Hematopoietic multipotent progenitor cell treated with erythropoietin and hydrocortisone succinate and interleukin-3 and kit ligand, for 4 days (in vitro differentiated cells): ENCODE data around the gene NRP1.

Experiments
- DNase-seq: peaks from one replicate; pipeline ENCODE4 v3.0.0-alpha.2; 2015

Gene NRP1

DNA sequence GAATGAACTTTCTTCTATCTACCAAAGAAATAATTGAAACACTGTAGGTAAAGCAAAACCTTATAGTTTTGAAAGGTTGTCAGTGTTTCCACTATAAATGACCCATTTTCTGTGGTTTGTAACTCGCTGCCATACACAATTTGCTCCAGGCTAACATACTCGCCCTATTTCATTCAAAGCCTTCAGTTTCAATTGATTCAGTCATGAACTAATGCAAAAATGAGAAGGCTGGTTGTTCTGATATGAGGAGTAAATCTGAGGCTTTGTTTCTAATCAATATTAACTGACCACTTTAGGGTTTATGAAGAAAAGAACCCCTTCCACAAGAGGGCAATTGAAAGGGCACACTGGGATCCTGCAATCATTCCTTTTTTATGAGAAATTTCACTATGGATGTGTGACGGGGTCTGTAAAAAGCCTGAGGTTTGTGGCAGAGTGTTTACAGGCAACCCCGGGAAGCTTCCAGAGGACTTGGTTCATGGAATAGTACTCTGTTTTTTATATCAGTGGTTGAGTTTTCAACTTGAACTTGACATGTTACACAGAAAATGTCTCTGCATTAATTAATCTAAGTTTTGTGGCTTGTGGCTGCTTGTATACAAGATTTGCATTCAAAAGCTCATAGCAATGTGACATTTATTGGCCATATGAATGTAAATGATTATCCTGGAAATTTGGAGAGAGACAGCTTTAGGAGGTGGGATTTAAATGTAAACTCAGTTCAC lies 133.2 kb downstream of the NRP1 start:
- no peak for DNase-seq

DNA sequence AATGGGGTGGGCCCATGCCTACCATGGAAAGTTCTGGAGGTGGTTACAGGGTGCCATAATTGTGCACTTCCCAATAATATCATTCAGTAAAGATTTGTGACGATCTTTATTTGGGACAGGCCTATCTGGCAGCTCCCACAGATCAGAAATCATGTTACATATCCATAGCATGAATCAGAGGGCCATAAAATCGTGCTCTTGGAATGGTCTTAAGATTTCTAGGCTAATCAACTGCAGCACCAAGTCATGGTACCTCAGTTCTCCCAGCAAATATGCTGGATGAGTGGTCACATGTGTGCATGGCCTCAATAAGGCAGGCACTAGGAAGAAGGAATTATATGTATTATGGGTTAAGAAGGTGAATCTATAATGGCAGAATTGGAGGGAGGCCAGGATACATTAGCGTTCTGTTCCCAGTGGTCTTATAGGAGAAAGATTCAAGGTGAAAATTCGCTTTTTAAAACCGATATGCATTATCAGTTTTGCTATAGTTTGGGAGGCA lies 134.7 kb downstream of the NRP1 start:
- DNase-seq, result no peak

DNA sequence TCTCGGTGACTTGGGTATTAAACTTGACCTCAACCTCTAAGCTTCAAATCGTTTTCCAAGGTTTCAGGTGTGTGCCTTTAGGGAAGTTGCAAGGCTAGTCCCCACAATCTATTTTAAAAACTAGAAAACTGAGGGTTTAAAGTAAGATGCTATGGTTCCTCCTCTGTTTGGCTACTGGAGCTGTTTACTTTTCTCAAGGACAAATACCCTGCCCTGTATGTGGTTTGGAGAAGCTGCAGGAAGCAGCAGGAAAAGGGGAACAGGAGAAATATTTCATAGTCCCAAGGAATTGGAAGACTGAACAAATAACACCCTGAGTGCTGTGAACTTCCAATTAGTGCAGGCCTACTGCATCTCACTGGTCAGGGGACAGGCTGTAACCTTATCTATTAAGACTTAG lies 135.9 kb downstream of the NRP1 start:
- no peak for DNase-seq

DNA sequence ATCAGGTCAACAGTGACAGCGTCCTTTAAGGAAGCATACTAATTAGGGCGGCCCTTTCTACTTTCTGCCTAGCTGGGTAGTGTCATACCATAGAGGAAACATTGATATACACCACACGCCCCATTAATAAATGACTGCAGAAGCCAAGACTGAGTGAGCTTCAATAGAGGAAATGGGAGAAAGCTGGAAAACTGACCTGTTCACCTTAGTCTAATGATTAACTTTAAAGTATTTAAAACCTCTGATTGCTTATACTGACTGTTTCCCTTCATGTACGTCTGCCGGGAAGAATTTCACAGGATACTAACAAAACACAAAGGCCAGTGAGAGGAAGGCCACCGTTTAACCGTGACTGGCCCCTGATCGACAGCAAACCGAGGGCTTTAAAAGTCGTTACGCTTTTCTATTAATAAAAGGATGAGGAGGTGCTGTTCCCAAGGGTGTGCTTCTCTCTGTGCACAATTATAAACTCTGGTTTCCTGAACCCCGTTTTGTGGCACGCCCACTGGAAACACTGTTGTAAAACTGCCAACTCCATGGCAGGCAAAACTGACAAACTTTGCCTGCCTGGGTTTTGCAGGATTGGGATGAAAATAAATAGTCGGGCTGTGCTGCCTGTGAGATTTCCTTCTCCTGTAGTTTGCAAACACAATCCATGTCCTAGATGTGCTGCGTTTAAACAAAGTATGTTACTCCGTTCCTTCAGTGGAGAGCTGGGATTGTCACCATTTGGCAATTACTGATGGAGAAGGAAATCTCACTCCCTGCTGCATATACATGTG lies 137.6 kb downstream of the NRP1 start:
- DNase-seq, result no peak

DNA sequence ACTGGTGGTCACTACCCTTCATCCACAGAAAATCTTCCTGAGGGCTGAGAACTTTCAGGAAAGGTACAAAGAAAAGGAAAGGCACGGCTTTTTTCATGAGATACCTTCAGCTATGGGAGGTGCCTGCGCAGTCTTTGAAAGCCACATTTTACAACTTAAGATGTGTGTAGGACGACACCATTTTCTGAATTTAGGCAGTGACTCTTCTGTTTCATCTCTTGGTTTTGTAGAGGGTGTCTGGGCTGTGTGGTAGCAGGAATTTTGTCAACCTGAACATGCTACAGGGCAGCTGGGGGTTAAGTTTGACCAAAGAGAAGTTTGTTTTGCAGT lies 138.1 kb downstream of the NRP1 start:
- DNase-seq, result no peak

DNA sequence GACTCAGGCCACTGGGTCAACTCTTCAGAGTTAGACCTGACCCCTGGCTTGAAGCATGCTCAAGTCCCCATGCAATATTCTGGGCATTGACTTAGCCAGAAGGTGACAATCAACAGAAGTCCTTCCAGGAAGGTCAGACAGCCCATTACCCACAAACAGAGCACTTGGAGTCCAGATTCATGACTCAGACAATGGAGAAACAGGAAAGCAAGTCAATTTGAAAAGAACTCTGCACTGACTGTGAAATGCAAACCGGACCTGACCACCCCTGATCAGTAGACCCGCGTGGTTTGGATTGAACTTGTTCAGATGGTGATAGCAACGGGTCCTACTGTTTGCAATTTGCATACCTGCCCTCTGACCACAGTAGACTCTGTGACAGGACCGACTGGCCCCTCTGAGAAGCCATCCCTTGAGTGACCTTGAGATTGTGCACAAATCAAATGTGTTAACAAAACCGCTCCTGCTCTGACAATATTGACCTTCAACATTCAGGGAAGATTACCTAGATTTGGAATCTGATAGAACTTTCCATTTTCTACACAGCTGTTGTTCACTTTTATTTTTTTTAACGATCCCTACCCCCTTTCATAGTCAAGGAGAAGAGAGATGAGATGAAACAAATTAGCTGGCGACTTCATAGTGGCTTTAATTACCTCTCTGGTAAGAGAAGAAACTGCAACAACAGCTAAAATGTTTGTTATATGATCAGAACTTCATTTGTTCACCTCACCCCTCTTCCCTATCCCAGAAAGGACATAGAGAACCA lies 138.7 kb downstream of the NRP1 start:
- no peak for DNase-seq

DNA sequence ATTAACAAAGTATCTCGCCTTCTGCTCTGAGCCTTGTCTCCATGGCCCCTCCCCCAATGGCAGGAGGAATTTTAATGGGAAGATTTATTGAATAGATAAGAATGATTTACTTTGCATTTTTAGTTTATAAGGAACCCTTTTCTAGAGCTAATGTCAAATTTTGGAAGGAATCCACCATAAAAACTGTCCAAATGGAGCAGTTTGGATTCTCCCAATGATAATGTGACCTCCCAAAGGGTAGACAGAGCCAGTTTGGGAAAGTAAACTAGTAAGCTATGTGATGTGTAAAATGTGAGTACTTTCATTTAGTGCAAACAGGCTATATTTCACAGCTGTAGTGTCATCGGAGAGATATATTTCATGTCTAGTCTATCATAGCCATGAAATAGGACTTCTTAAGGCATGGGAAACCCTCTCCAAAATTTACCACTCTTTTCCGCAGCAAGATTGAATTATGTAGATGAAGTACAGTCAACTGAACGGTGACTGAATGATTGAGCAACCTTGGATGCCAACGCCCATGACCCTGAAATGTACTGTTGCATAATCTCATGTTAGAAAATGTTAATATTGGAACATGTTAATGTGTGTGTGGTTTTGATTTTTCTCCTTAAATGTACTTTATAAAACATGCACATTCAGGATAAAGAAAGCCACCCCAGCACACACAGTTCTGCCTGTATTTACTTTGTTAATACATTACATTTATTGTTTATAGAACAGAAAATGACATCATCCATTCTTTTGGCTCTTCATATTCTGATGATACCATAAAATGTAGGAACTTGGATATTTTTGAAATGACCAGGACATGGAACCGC lies 140.6 kb downstream of the NRP1 start:
- peak; percentile 5 for DNase-seq

DNA sequence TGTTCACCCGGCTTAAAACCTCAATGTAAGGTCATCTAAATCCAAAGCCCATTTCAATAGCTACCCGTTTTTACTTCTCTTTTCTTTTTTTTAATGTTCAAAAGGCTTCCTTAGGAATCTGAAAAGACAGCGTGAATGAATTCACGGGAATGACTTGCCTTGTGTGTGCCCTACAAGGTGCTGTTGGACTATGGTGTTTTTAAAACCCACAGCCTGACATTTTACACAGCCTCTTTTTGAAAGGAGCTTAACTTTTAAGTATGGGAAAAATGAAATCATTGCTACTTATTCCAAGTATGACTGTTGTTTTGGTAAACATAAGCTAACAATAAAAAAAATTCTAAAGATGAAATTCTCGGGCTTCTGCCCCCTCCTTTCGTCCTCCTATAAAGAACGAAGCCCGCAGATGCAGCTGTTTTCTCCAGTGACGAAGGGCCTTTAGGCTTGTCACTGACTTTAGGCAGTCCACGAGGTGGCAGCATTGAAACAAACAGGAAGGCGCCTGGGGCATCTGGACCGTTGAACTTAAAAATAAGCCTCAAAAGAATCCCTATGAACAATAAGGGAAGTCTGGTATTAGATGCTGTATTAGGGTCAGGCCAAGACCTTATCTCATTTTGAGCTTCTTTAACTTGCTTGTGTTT lies 141.3 kb downstream of the NRP1 start:
- peak; percentile 93 for DNase-seq

DNA sequence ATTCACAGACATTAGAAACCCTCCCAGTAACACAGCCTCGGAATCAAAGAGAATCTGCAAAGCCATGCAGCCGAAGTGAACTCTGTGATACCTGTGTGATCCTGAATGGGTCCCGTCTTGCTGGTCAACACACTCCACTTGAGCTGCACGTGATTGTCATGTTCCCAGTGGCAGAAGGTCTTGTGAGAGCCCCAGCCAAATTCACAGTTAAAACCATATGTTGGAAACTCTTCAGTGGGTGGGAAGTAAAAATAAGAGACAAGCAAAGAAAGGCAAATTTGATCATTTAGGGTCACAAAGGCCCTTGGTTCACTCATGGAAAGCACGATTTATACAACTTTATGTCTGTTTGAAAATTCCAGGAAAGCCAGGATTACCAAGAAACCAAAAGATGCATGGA lies 142.3 kb downstream of the NRP1 start:
- no peak for DNase-seq

DNA sequence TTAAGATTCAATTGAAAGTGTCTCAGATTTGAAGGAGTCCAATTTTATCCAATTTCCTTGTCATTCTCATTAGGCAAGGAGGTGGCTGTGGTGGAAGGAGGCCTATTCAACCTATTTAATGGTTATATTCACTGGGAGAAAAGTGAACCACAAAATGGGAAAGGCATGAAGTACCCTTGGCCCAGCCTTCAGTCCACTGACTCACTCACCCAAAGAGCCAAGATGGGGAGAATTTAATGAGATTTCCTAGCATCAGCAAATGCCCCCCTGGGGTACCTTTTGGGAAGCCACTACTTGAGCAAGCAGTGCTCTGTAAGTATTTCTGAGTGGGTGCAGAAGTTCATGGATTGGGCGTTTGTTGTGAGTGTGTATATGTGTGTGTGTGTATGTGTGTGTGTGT lies 144.1 kb downstream of the NRP1 start:
- no peak for DNase-seq

DNA sequence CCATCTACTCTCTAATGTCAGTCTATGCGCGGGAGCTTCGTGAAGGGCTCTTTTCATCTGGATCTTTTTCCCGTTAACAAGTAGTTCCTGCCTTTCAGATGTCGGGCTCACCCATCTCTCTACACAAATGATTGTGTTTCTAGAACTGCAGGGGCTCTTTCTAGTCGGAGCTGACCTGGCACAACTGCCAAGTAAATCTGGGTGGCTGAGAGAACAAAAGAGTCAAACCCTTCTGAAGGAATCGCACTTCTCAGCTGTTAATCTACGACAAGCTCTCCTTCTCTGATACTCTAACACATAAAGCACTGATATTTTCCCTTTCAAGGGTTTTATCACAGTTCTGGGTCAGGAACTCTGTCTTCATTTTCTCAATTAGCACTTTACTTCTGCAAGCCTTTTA lies 144.7 kb downstream of the NRP1 start:
- no peak for DNase-seq

DNA sequence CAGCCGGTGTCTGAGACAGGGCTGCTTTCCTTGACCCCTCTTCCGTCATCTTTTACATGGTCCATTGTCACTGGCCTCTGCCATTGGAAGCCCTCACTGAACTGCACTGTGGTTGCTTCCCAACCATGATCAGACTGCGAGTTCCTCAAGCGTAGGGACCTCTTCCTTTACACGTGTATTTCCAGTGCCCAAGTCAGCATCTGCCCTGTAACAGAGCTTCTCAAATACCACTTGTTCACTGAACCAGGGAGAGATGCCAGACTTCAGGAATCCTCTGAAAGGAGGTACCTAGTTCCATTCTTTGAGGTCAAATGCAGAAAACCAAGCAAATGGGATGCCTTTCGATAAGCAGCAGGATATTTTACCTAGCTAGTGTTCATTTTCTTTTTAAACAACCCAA lies 145.1 kb downstream of the NRP1 start:
- no peak for DNase-seq

DNA sequence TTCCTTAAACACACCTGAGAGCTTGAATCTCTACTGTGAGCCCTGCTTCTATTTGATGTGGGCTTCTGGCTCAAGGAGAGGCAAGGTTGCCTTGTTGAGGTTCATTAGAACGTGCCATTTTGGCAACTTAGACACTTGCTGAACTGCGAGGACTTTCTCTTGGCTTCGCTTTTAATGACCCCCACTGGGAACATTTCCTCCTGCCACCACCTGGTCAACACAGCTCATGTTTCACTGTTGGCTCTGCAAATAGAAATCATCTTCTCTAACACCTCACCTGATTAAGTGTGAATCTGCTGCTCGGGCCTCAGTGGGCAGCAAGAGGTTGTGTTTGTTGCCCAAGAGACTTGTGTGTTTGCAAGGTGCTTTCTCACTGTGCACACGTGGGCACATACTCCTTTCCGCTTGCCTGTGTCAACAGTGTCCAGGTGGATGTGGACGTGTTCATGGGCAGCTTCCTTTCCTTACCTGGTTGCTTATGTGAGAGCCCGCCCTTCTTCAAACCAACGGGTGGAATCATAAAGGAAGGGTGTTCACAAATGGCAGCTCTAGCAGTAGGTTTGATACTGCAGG lies 147.0 kb downstream of the NRP1 start:
- DNase-seq, result no peak

DNA sequence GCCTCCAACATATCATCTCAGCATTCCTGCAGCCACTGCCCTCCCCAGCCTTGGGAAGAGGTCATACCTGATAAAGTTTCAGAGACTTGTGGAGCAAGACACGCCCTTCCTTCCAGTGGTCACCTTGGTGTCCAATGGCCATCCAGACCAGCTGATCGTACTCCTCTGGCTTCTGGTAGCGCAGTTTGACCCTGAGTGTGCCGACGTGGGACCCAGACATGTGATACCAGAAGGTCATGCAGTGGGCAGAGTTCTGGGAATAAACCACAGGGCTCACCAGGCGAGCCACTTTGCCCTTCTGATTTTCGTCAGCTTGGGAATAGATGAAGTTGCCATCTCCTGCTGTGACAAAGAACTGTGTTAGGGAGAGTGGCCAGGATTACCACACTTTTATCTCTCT lies 148.3 kb downstream of the NRP1 start:
- no peak for DNase-seq

DNA sequence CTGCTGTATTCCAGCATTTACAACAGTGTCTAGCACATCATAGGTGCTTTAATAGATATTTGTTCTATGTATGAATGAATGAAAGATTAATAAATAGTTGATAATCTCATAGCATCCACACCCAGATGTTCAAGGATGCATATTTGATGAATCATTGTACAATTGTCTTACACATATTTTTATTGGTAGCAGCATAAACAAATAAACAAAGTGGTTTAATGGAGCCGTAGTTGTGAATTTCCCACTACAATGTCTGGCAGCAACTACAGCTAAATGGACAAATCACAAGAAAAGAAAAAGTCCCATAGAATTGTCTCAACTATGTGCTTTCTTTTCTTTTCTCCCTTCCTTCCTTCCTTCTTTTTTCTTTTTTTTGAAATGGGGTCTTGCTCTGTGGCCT lies 150.8 kb downstream of the NRP1 start:
- DNase-seq, result no peak

DNA sequence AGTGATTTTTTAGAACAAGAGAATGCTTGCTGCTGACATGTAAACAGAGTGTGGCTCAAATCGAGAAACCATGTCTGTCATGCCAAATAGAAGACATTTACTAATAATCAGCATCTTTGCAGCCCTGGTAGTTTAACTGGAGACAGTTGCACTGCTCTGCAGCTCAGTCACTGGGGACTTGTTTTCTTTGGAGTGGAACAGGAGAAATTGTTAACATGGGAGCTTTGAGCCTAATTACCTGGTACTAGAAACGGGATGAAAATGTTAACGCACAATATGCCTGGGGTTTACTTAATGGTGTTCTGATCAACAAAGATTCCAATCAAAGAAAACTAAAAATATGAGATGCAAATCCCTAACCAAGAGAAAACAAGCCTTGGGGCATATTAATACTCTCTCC lies 153.5 kb downstream of the NRP1 start:
- DNase-seq, result no peak

DNA sequence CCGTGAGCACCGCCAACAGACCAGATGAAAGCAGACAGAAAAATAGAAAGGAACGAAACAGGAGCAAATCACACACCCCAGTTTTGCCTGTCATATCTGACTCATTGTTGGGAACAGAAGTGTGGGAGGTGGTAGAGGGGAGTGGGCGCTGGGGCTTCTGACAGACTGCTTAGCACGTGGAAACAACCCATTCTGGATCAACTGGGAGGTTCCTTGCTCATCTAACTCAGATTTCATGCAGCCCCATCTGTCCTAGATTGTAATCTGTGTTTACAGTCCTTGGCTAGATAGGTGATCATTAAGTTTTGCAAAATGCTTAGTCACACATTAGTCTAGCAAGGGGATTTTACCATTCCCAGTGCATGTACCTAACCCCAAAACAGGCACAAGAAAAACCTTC lies 154.1 kb downstream of the NRP1 start:
- no peak for DNase-seq

DNA sequence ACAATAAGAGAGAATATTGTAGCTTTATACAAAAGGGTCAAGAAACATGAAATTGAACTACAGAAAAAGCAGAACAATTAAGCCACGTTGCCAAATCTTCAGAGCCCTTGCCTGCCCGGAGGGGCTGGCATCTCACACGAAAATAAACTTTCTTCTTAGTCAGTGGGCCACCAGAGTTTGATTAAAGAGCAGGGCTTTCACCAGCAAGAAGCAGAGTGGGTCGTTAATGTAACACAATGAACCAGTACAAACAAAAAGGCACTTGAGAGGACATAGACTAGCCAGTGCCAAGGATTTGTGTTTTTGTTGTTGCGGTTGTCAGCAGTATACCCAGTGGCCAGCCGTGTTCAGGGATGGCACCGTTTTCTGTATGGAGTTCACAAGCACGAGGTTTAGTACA lies 155.4 kb downstream of the NRP1 start:
- DNase-seq, result no peak

DNA sequence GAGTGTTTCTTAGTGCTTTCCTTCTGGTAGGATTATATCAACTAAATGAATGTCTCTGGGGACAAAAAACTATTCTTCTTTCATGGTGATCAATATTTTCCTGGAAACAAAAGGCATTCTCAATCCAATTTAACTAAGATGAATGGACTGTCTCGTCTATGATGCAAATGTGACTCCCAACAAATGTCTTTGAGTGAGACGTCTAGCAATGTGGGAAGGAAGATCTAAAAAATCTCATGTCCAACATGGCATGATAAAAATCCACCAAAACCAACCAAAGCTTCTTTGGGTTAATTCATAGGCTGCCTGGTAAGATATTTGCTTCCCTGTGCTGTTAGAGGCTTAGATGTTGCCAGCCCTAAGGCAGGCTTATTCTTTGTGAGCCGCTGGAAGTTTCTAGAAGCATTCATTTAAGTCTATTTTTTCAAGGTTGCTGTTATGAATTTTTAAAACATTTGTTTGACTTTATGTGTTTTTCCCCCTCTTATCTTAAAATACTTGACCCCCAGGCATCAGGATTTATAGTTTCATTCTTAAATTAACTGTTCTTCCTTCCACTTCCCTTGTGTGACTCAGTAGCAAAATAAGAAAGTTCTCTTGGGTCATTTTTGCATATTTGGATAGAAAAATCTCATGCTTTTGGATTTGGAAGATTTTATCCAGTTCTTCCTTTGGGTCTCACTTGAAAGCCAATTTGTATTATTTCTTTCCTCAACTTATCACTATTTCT lies 156.3 kb downstream of the NRP1 start:
- DNase-seq, result no peak

DNA sequence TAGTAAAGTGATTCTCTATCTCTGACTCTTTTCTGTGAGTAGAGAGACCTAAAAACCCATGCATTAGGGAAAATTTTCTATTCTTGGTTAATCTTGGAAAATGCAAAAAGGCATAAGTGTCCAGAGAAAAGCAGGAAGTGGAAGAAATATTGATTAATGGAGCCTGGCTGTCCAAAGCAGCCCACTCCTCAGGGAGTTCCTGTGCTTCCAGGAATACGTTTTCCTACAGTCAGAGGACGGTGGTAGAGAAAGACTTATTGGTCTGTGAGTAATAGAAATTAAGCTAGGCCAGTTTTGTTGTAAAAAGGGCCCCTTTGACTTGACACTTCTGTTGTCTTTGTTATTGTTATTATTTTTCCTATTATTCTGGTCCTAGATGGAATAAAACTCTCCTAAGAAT lies 157.8 kb downstream of the NRP1 start:
- no peak for DNase-seq

DNA sequence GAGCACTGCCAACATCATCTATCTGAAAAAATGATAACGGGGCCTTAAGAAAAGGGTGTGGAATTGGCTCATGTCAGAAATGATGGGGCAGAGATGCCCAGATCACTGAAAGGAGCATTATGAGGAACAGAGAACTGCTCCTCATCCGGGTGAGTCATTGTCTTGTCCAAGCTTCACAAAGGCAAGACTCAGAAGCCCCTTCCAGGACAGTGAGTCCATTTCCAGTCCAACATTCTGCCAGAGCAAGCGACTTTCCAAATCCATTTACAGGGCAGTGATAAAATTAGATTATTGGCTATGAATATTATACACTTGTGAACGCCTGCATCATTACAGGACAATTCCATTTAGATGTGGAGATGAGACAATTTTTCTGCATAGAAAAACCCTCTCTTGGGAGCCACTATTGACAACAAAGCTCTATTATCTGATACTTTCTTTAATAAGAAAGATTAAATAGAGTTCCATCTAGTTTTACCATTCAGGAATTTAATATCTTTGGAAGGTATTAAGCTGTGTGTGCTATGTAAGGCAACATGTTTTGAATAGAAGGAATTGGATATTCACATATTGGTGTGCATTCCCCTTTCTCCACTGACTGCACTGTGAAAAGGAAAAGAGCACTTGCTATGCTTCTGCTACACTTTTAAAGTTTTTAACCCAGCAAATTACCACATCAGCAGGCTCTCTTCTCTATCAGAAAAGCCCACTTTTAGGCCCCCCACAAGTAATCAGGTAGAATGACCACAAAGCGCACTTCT lies 159.6 kb downstream of the NRP1 start:
- no peak for DNase-seq
